Cardiac muscle cell (in vitro differentiated cells and primary cell): Measurements from ENCODE around the gene SSBP3. TPM values are rescaled to one million over a fixed set of nuclear protein-coding genes. Genes with fewer than 3 reads are reported as not detected.
"Not testable (repeated sequence)": the region's sequence is repeated elsewhere in the genome, so short reads cannot be mapped to it uniquely, and the experiment has no call there.

ENCODE experiments used
- DNase-seq, 2 donors: peaks; one replicate each; pipeline versions ENCODE4 v3.0.0 to v3.0.0-alpha.2; 2010 to 2017; ENCODE audit warnings: low read depth in 1 of 2, low spot score in 1 of 2
- H3K27ac ChIP-seq: fragments of 200-600 bp; sonication (generic); 2 replicates; pipeline ENCODE4 v1.5.1; 2016
- H3K27me3 ChIP-seq: fragments of 200-600 bp; sonication (generic); 2 replicates; pipeline ENCODE4 v1.6.0; 2016; ENCODE audit warnings: control low read depth
- H3K36me3 ChIP-seq: fragments of 200-600 bp; sonication (generic); 2 replicates; pipeline ENCODE4 v1.5.1; 2016; ENCODE audit warnings: control low read depth
- H3K4me1 ChIP-seq: fragments of 200-600 bp; sonication (generic); 2 replicates; pipeline ENCODE4 v1.8.1; 2017; ENCODE audit warnings: low read depth, mild to moderate bottlenecking, mixed run types
- H3K4me3 ChIP-seq: fragments of 200-600 bp; sonication (generic); 2 replicates; pipeline ENCODE4 v1.5.1; 2016; ENCODE audit warnings: mild to moderate bottlenecking
- H3K9me3 ChIP-seq: fragments of 200-600 bp; sonication (generic); 2 replicates; pipeline ENCODE4 v1.5.1; 2017; ENCODE audit warnings: low read depth, mild to moderate bottlenecking, control low read depth
- CTCF ChIP-seq: IDR thresholded peaks from 2 replicates; pipeline ENCODE4 v1.5.1; 2012; ENCODE audit warnings: low read depth, mild to moderate bottlenecking, low read length
- polyA plus RNA-seq: library from polyadenylated mRNA; unstranded; fragments of >200 nt; fragmentation: Nextera tagmentation; extraction: Ambion mirVana; gene quantifications from 2 replicates; pipeline ENCODE4 v1.2.1, GENCODE V29; 2016
- total RNA-seq: library from RNA; depleted of rRNA; stranded (reverse); fragments of >200 nt; gene quantifications from 2 replicates; pipeline ENCODE4 v1.2.3, GENCODE V29; 2016

Gene SSBP3
- total and polyA plus RNA-seq, 2 experiments from 2014 or later: 40.2 to 81.0 TPM

GRCh38 chr1:54239035-54239383 lies 167.2 kb downstream of the SSBP3 start:
- peaks cover 37% of the 10 kb centered on the region for H3K36me3 ChIP-seq
- no peak for DNase-seq
- no peaks in the 10 kb centered on the region for H3K9me3 ChIP-seq
- no peaks in the 10 kb centered on the region for H3K4me1 ChIP-seq
- TF ChIP-seq CTCF: no peak
- H3K4me3 ChIP-seq: no peak overlapping the region
- H3K27ac ChIP-seq: no peak overlapping the region
- no peaks in the 10 kb centered on the region for H3K27me3 ChIP-seq

- Histone ChIP-seq H3K36me3 (peaks cover 37% of the 10 kb centered on the region), H3K27ac (no peak overlapping the region), H3K9me3 (no peaks in the 10 kb centered on the region), H3K27me3 (no peaks in the 10 kb centered on the region), H3K4me1 (no peaks in the 10 kb centered on the region), H3K4me3 (no peak overlapping the region)
- TF ChIP-seq CTCF: no peak
- no peak for DNase-seq
Measured at GRCh38 chr1:54238353-54239034, 167.7 kb downstream of the SSBP3 start.

- Histone ChIP-seq H3K9me3 (no peaks in the 10 kb centered on the region), H3K4me3 (no peak overlapping the region), H3K4me1 (no peaks in the 10 kb centered on the region), H3K27me3 (no peaks in the 10 kb centered on the region), H3K36me3 (peaks cover 30% of the 10 kb centered on the region), H3K27ac (no peak overlapping the region)
- DNase-seq: no peak
- no peak for TF ChIP-seq CTCF
Measured at GRCh38 chr1:54237586-54237985, 168.6 kb downstream of the SSBP3 start.

- peaks cover 23% of the 10 kb centered on the region for H3K36me3 ChIP-seq
- no peak for TF ChIP-seq CTCF
- no peak overlapping the region for H3K4me3 ChIP-seq
- H3K4me1 ChIP-seq: no peaks in the 10 kb centered on the region
- H3K27ac ChIP-seq: no peak overlapping the region
- DNase-seq: no peak
- no peaks in the 10 kb centered on the region for H3K27me3 ChIP-seq
- H3K9me3 ChIP-seq: no peaks in the 10 kb centered on the region
Measured at GRCh38 chr1:54234284-54234683, 171.9 kb downstream of the SSBP3 start.

- H3K9me3 ChIP-seq, DNase-seq, H3K27me3 ChIP-seq, H3K4me3 ChIP-seq, H3K4me1 ChIP-seq, H3K27ac ChIP-seq: not testable (repeated sequence)
- H3K36me3 ChIP-seq: peaks cover 16% of the 10 kb centered on the region
Measured at GRCh38 chr1:54233196-54233595, 173.0 kb downstream of the SSBP3 start.

- Histone ChIP-seq H3K27ac (no peak overlapping the region), H3K36me3 (peaks cover 9% of the 10 kb centered on the region)
- no peak for TF ChIP-seq CTCF
Measured at GRCh38 chr1:54230507-54231339, 175.5 kb downstream of the SSBP3 start.

More at GRCh38 chr1:54230507-54231339, 175.5 kb downstream of the SSBP3 start:
- Histone ChIP-seq H3K9me3 (no peaks in the 10 kb centered on the region), H3K4me1 (no peaks in the 10 kb centered on the region), H3K27me3 (no peaks in the 10 kb centered on the region), H3K4me3 (no peak overlapping the region)
- no peak for DNase-seq
